ENCODE measurements around the gene KCTD3. TPM values are rescaled to one million over a fixed set of nuclear protein-coding genes. Genes with fewer than 3 reads are reported as not detected.

The KCTD3 gene
- total RNA-seq, 1 donor from 2014 or later: 57.9 TPM

DNA sequence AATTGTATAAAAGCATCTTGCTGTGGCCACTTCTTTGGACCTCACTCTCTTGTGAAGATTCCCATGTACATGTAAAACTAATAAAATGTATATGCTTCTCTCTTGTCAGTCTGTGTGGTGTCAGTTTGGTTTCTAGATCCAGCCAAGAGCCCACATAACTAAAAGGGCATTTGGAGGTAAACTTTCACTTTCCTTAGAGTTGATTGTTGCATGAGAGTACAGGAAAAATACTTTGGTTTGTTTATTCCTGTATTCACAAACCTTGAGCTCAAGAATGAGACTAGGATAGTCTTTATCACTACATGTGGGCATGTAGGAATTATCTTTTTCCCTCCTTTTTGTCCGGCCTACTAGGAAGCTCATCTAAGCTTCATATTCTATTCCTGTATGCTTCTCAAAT, 50.9 kb downstream of the KCTD3 start:
- DNase-seq (ENCODE audit: low read depth, low spot score): no peak
- H3K27ac Mint-ChIP-seq (ENCODE audit: unreplicated experiment): peak overlapping the region; percentile 2
- H3K4me3 Mint-ChIP-seq: no peak overlapping the region
- TF ChIP-seq, protein P1, sequence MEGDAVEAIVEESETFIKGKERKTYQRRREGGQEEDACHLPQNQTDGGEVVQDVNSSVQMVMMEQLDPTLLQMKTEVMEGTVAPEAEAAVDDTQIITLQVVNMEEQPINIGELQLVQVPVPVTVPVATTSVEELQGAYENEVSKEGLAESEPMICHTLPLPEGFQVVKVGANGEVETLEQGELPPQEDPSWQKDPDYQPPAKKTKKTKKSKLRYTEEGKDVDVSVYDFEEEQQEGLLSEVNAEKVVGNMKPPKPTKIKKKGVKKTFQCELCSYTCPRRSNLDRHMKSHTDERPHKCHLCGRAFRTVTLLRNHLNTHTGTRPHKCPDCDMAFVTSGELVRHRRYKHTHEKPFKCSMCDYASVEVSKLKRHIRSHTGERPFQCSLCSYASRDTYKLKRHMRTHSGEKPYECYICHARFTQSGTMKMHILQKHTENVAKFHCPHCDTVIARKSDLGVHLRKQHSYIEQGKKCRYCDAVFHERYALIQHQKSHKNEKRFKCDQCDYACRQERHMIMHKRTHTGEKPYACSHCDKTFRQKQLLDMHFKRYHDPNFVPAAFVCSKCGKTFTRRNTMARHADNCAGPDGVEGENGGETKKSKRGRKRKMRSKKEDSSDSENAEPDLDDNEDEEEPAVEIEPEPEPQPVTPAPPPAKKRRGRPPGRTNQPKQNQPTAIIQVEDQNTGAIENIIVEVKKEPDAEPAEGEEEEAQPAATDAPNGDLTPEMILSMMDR (conservative IDR thresholded peaks at IDR 0.05): no peak
- peaks cover 31% of the 10 kb centered on the region for H3K36me3 Mint-ChIP-seq (ENCODE audit: low read depth)
- no peaks in the 10 kb centered on the region for H3K27me3 Mint-ChIP-seq (ENCODE audit: low read depth)
- peaks cover 4% of the 10 kb centered on the region for H3K9me3 Mint-ChIP-seq
- H3K4me1 Mint-ChIP-seq: no peaks in the 10 kb centered on the region

DNA sequence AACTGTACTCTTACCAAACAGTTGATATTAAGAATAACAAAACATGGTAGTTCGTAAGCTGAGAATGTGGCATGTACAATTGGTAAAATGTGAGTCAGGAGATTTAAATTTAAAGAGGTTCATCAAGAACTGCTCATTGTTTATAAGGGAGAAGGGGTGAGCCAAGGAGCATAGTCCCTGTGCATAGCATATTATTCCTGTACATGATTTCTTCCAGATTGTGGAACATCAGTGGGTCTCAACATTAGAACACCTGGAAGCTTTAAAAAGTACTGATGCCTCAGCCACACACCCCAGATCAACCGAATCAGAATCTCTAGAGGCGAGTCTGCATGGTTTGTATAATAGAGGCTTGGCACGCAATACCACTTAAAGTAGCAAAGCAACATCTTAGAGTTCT, 56.1 kb downstream of the KCTD3 start:
- H3K27me3 Mint-ChIP-seq (ENCODE audit: low read depth): no peaks in the 10 kb centered on the region
- H3K27ac Mint-ChIP-seq (ENCODE audit: unreplicated experiment): no peak overlapping the region
- no peaks in the 10 kb centered on the region for H3K4me1 Mint-ChIP-seq
- TF ChIP-seq, protein P1 (conservative IDR thresholded peaks at IDR 0.05): no peak
- DNase-seq (ENCODE audit: low read depth, low spot score): no peak
- peaks cover 10% of the 10 kb centered on the region for H3K36me3 Mint-ChIP-seq (ENCODE audit: low read depth)
- H3K4me3 Mint-ChIP-seq: no peak overlapping the region
- no peaks in the 10 kb centered on the region for H3K9me3 Mint-ChIP-seq

DNA sequence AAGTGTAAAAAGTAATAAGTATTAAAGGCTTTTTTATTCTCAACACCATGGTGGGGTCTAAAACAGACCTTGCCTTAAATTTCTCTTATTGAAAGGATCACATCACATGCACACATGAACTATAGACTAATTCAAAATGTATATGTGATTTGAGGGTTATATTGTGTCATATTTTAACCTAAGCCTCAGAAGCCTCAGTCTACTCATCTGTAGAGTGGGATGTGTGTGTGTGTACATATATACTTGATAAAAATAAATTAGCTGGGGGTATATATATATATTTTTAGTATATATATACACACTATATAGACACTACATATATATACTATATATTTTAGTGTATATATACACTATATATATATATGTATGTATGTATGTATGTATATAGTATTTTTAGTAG, 58.8 kb downstream of the KCTD3 start:
- H3K9me3 Mint-ChIP-seq: peaks cover 2% of the 10 kb centered on the region
- H3K27me3 Mint-ChIP-seq (ENCODE audit: low read depth): no peaks in the 10 kb centered on the region
- TF ChIP-seq, protein P1 (conservative IDR thresholded peaks at IDR 0.05): no peak
- H3K4me1 Mint-ChIP-seq: no peaks in the 10 kb centered on the region
- H3K36me3 Mint-ChIP-seq (ENCODE audit: low read depth): peaks cover 1% of the 10 kb centered on the region
- H3K4me3 Mint-ChIP-seq: no peak overlapping the region
- no peak for DNase-seq (ENCODE audit: low read depth, low spot score)
- no peak overlapping the region for H3K27ac Mint-ChIP-seq (ENCODE audit: unreplicated experiment)

DNA sequence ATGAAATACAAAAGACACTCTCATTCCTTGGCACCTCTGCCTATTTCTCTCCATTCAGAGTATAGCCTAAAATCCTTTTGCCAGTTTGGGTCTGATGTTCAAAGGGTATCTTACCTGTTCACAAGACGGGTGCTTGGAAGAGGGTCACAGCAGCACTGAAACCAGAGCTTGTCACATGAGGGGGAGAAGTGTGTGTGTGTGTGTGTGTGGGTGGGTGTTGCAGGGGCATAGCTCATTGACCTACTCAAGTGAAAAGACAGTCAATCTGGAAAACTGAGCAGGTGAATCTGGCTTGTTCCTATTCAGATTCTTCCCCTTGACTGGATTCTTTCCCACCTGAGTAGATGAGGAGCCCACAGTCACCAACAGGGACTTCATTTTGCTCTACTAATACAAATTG, 63.9 kb downstream of the KCTD3 start:
- no peaks in the 10 kb centered on the region for H3K36me3 Mint-ChIP-seq (ENCODE audit: low read depth)
- no peaks in the 10 kb centered on the region for H3K27me3 Mint-ChIP-seq (ENCODE audit: low read depth)
- no peak for DNase-seq (ENCODE audit: low read depth, low spot score)
- peaks cover 5% of the 10 kb centered on the region for H3K9me3 Mint-ChIP-seq
- TF ChIP-seq, protein P1 (conservative IDR thresholded peaks at IDR 0.05): no peak
- H3K4me1 Mint-ChIP-seq: no peaks in the 10 kb centered on the region
- H3K4me3 Mint-ChIP-seq: no peak overlapping the region
- H3K27ac Mint-ChIP-seq (ENCODE audit: unreplicated experiment): no peak overlapping the region

DNA sequence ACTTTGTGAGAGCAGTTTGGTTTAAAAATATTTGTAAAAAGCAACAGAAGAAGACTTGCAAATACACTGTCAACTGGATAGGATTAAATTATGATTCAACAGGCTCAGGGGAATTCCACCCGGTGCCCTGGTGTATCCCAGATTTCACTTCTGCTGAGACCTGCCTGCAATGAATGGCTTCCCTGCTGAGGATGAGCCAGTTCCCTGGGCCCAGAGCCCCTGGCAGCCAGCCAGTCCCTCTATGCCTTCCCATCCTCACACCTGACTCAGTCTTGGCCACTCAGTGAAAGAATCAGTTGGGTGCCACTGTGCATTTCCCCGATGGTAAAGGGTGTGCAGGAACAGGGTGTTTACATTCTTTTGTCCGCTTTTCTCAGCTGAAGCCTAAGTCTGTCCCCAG, 64.4 kb downstream of the KCTD3 start:
- DNase-seq (ENCODE audit: low read depth, low spot score): no peak
- Mint-ChIP-seq H3K27ac (ENCODE audit: unreplicated experiment) (no peak overlapping the region), H3K4me3 (no peak overlapping the region), H3K27me3 (ENCODE audit: low read depth) (no peaks in the 10 kb centered on the region), H3K36me3 (ENCODE audit: low read depth) (no peaks in the 10 kb centered on the region), H3K9me3 (peaks cover 5% of the 10 kb centered on the region), H3K4me1 (no peaks in the 10 kb centered on the region)
- TF ChIP-seq, protein P1 (conservative IDR thresholded peaks at IDR 0.05): no peak

DNA sequence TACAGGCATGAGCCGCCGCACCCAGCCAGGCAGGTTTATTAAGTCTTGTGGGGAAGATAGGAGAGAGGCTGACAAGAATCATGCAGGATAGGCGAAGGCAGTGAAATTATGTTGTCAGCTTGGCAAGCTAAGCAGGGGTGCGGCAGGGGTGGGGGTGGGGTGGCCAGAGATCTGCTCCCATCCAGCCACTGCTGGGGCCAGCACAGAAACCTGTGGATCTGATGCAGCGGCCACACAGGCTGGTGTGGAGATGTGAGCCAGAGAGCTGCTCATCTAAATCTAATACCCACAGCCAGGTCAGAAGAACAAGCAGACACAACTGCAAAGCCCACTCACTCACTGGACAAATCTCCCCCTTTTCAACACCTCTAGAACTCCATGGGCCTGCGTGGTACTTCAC, 68.7 kb downstream of the KCTD3 start:
- Mint-ChIP-seq H3K4me1 (no peaks in the 10 kb centered on the region), H3K36me3 (ENCODE audit: low read depth) (no peaks in the 10 kb centered on the region), H3K27ac (ENCODE audit: unreplicated experiment) (no peak overlapping the region), H3K9me3 (peaks cover 3% of the 10 kb centered on the region), H3K27me3 (ENCODE audit: low read depth) (no peaks in the 10 kb centered on the region), H3K4me3 (no peak overlapping the region)
- no peak for DNase-seq (ENCODE audit: low read depth, low spot score)
- TF ChIP-seq, protein P1 (conservative IDR thresholded peaks at IDR 0.05): no peak
